HG03460 (cell line): ENCODE results near the gene GPR176.

Source experiments
- ATAC-seq: cut with Tn5 transposase; IDR thresholded peaks from one replicate; pipeline ENCODE4 v1.9.1; 2021; ENCODE audit not compliant: unreplicated experiment

GPR176 gene

DNA sequence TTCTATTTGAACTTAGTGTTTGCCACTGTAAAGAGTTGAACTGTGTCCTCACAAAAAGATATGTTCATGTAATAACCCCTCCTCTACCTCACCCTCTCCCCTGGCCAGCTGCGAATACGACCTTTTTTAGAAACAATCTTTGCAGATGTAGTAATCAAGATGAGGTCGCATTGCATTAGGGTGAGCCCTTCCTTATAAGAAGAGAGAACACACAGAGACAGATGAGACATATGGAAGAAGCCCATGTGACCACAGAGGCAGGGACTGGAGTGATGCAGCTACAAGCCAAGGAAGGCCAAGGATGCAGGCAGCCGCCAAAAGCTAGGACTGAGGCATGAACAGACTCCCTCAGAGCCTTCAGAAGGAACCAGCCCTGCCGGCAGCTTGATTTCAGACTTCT lies 27.6 kb downstream of the GPR176 start:
- ATAC-seq, result no peak

DNA sequence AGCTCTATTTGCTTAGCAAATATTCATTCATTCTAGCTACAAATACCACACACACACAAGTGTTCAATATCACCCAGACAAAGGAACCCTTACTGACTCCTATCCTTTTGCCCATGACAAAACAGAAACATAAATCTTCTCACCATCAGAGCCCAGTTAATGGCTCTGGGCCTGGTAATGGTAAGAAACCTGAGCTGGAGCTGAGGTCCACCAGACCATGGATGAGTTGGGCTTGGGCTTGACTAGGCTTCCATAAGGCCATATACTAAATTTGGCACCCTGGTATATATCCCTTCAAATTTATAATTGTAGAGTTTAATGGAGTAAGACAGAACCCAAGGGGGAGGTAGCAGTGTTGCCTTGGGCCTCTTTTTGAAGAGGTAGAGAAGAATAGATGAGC lies 29.4 kb downstream of the GPR176 start:
- ATAC-seq, result no peak

DNA sequence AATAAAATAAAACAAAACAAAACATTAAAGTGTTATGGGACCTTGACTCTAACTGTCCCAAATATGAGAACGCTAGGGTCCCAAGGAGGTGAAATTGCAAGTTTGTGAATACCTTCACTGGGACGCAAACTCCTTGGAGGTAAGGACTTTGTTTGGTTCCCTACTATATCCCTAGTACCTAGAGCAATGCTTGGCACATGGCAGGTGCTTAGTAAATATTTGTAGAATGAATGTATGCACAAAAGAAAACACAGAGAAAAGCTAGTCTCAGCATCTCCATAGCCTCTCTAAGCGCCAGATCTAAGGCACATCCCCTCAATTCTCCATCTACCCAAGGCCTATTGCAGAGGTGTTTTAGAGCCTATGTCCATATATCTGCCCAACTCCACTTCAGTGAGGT lies 30.5 kb downstream of the GPR176 start:
- no peak for ATAC-seq

DNA sequence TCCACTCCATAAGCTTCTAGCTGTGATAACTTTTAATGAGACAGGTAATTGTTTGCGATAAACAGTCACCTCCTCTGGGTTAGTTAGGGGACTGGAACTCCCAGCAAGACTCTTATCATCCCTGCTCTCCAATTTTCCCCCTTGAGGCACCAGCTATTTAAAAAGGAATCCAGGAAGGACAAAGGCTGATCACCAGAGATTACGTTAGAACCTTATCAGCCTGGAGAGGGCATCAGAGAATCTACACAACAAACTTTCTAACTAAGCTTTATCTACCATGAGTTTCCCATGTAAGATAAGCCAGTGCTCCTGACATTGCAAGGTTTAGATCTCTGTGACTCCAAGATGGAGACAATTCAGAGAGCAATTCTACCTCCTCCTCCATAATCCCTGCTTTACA lies 31.3 kb downstream of the GPR176 start:
- ATAC-seq, result no peak

DNA sequence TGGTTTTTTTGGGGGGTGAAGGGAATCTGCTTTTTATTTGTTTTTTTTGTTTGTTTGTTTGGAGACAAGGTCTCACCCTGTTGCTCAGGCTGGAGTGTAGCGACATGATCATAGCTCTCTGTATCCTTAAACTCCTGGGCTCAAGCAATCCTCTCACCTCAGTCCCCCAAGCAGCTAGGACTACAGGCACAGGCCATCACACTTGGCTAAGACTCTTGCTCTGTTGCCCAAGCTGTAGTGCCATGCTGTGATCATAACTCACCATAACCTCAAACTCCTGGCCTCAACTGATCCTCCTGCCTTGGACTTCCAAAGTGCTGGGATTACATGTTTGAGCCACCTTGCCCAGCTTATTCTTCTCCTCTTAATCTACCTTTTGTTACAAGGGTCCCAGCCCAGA lies 31.8 kb downstream of the GPR176 start:
- no peak for ATAC-seq

DNA sequence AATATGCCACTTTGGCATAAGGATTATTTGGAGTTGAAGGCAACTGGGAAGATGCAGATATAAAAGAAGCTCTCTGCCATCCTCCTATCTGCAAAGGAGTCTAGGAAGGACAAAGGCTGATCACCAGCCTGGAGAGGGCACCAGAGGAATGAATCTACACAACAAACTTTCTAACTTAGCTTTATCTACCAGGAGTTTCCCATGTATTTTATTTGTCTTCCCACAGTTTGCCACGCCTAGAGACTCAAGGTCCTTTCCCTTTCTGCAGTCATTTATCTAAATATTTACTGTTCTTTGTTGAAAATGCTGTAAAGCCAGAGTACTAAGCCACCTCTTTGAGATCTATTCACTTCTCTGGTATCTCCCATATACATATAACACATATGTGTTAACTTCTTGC lies 32.2 kb downstream of the GPR176 start:
- ATAC-seq, result no peak

DNA sequence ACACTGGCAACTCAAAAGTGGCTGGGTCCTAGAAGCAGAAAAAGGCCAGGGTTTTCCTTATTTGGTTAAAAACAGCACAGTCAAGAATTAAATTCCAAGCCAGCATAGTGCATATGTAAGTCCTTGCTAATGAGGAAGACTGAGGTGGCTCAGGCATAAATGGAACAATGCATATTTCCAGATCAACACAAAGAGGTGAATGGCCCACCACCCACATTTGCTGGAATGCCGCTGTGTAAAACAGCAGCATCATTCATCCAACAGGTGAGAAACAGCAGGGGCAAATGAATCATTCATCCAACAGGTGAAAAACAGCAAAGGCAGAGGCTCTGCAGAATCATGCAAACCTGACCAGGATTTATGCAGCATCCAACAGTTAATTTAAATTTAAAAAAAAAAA lies 32.9 kb downstream of the GPR176 start:
- no peak for ATAC-seq

DNA sequence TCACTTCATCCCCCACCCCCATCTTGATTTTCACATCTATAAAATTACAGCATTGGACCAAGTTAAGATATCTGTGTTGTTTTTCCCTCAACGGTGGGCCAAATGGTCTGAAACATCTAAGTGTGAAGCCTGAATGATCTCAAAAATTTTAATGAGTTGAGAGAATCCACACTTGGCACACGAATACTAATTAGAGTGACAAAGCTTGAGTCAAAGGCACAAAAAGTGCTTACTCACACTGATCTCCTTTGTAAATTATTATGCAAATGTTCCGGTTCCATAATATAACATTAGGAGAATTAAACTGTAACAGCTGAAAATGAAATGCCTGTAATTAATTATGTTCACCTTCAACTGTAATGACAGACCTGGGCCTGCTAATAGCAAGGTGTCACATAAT lies 33.6 kb downstream of the GPR176 start:
- ATAC-seq, result no peak

DNA sequence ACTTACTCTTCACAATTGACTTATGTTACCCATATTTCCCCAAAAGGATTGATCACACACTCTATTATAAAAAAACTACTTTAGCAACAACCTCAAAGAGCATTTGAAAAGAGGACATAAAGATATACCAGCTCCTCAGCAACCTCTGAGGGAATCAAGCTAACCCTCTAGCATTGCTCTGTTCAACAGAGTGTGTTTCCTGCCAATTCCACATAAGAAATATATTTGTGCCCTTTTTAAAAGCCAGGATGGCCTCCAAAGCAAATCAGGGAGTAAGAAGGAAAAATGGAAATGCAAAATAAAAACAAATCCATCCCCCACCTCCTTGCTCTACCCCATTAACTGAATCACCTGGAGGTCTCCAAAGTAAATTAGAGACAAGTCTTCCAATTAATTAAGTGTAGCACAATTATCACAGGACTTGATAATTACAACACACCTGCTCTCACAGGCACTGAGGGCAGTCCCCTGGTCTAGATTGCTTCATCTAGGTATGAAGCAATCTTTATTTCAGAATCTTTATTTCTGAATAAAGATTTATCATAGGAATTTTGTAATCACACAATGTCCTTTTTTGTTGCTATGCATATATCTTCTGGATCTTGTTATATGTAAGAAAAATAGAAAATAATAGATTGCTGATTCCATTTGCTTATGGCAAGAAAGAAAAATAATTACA lies 34.8 kb downstream of the GPR176 start:
- no peak for ATAC-seq

DNA sequence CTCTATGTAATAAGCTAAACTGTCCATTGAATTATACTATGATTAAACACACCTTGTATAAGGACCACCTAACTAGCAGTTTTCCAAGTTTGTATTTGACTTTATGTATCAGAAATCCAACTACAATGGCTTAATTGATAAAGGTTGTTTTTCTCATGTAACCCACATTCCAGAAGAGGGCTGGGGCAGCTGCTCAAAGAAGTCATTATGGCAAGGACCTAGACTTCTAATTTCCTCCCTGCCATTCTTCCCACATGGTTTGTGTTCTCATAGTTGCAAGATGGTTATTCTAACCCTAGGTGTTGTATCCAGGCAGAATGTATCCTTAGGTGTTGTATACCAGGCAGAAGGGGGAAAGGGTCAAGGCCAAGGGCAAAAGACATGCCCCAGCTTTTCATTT lies 35.7 kb downstream of the GPR176 start:
- ATAC-seq, result no peak

DNA sequence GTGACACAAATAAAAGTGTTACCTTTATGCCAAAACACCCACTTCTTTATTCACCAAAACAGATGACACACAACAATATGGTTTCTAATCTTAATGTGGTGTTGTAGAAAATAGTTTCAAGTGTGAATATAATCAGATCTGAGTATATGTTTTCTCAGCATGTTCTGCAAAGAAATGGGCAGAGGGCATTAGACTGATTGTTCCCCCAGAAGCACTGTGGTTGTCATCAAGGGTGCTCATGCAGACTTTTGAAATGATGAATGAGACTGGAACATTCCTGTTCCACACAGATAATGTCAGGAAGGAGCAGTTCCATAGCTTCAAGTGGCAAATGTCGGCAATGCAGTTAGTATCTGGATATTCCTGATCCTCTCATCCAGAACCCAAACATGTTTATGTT lies 37.5 kb downstream of the GPR176 start:
- no peak for ATAC-seq

DNA sequence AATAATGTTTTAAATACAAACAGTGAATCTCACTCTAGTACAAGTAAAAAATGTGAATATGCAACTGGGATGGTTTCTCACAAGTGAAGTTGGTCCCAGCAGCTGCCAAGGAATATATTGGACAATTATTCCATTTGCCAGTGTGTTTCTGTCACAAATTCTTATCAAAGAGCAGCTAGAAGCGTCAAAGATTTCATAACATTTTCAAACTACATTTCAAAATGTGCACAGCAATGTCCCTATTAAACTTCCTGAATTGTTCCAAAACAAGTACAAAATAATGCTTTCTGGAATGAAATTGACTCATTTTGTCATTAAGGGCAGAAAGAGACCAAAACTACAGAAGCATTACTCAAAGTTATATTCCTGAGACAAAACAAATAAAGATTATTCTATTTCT lies 38.3 kb downstream of the GPR176 start:
- no peak for ATAC-seq

DNA sequence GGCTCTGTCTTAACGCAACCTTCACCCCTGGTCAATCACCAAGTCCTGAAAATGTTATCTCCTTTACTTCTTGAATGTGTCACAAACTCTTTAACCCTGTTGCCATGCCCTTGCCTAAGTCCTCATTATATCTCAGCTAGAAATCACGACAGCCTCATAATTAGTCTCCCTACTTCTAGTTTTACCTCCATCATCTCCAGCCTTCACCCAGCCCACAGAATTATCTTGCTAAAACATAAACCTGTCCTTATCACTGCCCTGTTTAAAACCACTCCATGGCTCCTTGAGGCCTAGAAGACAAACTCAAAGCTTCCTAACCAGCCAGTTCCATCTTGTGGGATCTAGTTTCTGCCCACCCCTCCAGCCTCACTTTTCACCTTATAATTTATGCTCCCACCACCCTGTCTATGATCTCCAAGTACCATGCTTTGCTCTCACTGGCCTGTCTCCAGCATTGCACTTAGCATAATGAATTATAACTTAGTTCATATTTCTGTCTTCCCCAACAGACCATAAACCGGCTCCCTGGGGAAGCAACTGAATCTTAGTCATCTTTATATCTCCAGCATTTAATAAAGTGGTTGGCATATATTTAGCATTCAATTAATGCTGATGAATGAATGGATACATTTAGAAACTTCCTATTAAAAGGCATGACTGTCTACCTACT lies 39.2 kb downstream of the GPR176 start:
- no peak for ATAC-seq

DNA sequence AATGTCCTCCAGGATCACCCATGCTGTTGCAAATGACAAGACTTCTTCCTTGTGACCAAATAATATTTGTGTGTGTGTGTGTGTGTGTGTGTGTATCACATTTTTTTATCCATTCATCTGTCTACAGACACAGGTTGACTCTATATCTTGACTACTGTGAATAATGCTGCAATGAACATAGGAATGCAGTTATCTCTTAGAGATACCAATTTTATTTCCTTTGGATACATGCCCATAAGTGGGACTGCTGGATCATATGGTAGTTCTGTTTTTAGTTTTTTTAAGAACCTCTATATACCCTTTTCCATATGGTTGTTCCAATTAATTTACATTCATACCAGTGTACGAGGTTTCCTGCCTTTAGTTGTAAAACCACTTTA lies 41.7 kb downstream of the GPR176 start:
- ATAC-seq, result no peak

DNA sequence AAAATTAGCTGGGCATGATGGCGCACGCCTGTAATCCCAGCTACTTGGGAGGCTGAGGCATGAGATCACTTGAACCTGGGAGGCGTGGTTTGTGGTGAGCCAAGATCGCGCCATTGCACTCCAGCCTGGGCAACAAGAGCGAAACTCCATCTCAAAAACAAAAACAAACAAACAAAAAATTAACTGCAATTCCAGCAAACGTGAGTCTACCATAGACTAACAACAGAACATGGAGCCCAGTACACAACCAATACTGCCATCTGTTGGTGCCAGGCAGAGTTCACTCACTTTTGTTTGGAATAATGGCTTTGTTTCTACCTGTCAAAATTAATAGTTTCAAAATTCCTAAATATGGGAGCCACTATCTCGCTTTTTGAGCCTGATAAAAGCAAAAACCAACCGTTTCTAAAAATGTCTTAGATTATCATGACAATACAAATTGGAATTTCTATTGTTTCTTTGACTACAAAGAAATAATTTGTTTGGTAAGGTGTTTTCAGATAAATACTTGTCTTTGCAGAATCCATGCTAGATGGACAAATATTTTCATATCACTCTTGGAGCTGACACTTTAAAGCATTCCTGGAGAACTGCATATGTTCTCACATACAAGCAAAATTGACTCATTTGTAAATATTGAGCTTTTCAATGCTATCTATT lies 45.0 kb downstream of the GPR176 start:
- ATAC-seq, result no peak

DNA sequence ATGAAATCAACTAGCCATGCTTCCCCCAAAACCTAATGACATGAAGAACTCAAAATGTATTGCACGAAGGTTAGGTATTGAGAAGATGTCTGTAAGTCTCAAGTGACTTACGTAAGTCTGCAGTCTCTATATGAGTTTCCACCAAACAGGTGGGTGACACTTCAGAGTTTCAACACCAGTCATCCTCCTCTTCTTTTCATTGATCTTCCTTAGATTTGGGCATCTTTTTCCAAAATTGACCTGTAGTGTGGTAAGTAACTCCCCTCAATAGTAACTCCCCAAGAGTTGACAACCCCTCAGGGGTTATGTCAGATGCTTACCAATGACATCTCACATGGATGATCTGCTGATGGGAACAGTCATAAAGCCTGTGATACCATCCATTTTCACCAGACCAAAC lies 46.1 kb downstream of the GPR176 start:
- no peak for ATAC-seq

DNA sequence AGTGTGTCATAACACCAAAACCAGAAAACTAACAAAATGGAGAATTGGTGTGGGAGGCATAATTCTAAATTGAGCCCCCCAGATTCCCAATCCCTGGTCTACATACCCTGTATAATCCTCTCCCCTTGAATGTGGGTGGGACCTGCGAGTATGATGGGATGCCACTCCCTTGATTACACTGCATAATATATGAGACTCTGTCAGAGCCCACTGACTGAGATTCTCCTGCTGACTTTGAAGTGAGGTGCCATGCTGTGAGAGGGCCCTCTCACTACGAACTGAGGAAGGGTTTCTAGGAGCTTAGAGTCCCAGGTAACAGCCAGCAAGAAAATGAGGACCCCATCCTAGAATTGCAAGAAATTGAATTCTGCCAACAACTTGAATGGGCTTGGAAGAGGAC lies 49.5 kb downstream of the GPR176 start:
- no peak for ATAC-seq

DNA sequence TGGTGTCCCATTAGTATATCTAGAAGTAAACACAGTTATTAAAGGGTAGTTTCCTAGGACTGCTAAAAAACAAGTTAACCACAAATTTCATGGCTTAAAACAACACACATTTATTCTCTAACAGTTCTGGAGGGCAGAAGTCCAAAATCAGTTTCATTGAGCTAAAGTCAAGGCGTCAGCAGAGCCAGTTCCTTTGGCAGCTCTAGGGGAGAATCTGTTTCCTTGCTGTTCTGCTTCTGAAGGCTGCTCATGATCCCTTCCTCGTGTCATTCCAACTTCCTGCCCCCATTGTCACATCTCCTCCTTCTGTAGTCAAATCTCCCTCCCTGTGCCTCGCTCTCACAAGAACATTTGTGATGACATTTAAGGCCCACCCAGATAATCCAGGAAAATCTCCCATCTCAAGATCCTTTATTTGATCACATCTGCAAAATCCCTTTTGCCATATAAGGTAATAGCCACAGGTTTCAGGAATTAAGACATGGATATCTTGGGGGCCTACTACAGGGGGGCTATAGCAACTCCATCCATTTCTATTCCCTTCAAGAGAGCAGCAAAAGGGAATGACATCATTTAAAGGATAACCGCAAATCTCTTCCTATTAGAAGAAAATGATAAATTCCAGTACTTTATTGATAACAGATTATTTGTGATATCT lies 50.1 kb downstream of the GPR176 start:
- ATAC-seq, result no peak

DNA sequence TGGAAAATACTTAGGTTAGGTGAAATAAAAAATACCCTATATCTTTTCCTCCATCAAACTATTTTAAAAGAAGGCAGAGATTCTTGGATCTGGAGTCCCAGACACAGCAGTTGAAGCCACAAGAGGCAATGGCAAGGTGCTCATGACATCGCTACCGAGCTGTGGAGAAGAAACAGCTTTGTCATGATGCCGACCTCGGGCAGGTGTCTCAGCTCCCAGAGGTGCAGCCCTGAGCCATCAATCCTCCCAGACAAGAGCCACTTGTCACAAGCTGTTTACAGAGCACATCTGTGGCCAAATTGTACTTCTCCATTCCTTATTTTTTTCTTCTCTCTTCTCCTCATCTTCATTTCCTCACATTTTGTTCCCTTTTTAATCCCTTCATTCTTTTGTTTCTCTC lies 50.8 kb downstream of the GPR176 start:
- no peak for ATAC-seq

DNA sequence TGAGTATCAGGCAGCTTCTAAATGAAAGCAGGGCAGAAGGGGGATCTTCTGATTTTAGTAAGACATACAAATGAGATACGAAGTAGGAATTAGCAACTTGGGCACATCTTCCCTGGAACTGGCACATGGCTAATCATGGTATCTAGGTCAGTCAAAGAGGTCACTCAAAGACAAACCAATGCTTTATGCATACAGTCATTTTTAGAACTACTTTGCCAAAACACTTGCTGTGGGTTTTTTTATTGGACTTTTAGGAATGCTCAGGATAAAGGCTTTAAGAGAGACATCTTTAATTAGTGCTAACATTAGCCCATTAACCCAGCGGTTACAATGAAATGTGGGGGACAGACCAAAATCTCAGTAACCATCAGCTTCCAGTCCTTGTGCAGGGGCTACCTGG lies 51.7 kb downstream of the GPR176 start:
- no peak for ATAC-seq

DNA sequence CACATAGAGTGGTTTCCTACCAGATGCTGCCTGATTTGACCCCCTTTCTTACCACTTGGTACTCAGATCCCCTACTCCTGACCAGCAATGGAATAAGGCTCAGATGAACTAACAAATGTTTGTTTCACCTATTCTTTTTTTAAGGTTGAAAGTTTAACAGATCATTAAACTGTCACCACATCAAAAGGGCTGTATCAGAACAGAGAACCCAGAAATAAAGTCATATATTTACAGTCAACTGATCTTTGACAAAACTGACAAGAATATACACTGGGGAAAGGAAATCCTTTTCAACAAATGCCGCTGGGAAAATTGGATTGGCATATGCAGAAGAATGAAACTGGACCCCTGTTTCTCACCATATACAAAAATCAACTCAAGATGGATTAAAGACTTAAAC lies 56.0 kb downstream of the GPR176 start:
- no peak for ATAC-seq

DNA sequence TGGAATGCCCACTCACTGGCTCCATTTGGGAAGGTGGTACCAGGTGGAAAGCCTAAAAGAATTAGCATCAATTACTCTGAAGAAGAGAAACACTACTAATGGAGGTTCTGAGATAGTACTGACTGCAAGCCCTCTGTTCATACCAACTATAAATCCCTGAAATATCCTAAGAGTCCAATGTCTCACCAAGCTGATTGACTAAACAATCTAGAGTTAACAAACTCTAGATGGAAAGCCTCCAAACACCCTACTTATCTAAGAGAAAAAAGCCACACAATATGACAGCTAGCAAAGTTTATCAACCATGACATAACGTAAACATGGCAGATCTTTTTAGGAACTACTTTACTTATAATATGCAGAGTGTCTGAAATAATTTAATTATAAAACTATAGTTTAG lies 59.2 kb downstream of the GPR176 start:
- ATAC-seq, result no peak
